SK-N-SH treated with all-trans-retinoic acid at 6 μM for 48 hours (cell line): ENCODE data around the gene CLCNKA.
A peak's percentile ranks its signal among the peaks of the same experiment; 100 is the strongest.

Source experiments
- ATAC-seq: fragments of 200-7000 bp; cut with Tn5 transposase; 3 replicates; pipeline ENCODE4 v1.9.1; 2020; ENCODE audit warnings: mild to moderate bottlenecking, moderate library complexity
- ARNTL ChIP-seq: fragments of 450-650 bp; formaldehyde crosslinking; IDR thresholded peaks from 2 replicates; pipeline ENCODE4 v1.5.0; 2020; ENCODE audit warnings: low read depth, mild to moderate bottlenecking, moderate library complexity, borderline replicate concordance
- CREB5 ChIP-seq: fragments of 250-450 bp; sonication (Bioruptor Pico); IDR thresholded peaks from 2 replicates; pipeline ENCODE4 v1.5.1; 2020; ENCODE audit warnings: low read depth, mild to moderate bottlenecking, moderate library complexity
- CSDC2 ChIP-seq: fragments of 250-450 bp; sonication (Bioruptor Pico); IDR thresholded peaks from 2 replicates; pipeline ENCODE4 v1.5.0; 2020; ENCODE audit warnings: mild to moderate bottlenecking, moderate library complexity
- GLIS3 ChIP-seq: fragments of 250-450 bp; sonication (Bioruptor Pico); IDR thresholded peaks from 2 replicates; pipeline ENCODE4 v1.5.0; 2020; ENCODE audit warnings: mild to moderate bottlenecking, moderate library complexity
- ISL1 ChIP-seq: fragments of 250-450 bp; sonication (Bioruptor Pico); IDR thresholded peaks from 2 replicates; pipeline ENCODE4 v2.1.2; 2022; ENCODE audit warnings: mild to moderate bottlenecking, moderate library complexity
- OSR1 ChIP-seq: fragments of 250-450 bp; sonication (Bioruptor Pico); IDR thresholded peaks from 2 replicates; pipeline ENCODE4 v1.8.0; 2022; ENCODE audit warnings: moderate library complexity, mild to moderate bottlenecking, inconsistent platforms
- SNAI2 ChIP-seq: fragments of 250-450 bp; sonication (Bioruptor Pico); IDR thresholded peaks from 2 replicates; pipeline ENCODE4 v1.5.0; 2020; ENCODE audit warnings: mild to moderate bottlenecking, moderate library complexity
- TCF4 ChIP-seq: fragments of 250-450 bp; sonication (Bioruptor Pico); IDR thresholded peaks from 2 replicates; pipeline ENCODE4 v1.8.0; 2021; ENCODE audit warnings: mild to moderate bottlenecking, moderate library complexity, borderline replicate concordance
- TSHZ2 ChIP-seq: fragments of 250-450 bp; sonication (Bioruptor Pico); IDR thresholded peaks from 2 replicates; pipeline ENCODE4 v1.5.0; 2020; ENCODE audit warnings: mild to moderate bottlenecking, moderate library complexity
- ZC3H10 ChIP-seq: fragments of 250-450 bp; sonication (Bioruptor Pico); IDR thresholded peaks from 2 replicates; pipeline ENCODE4 v1.5.1; 2021; ENCODE audit warnings: mild to moderate bottlenecking, moderate library complexity
- ZFP3 ChIP-seq: fragments of 250-450 bp; sonication (Bioruptor Pico); IDR thresholded peaks from 2 replicates; pipeline ENCODE4 v1.5.0; 2020; ENCODE audit warnings: mild to moderate bottlenecking, moderate library complexity
- ZFP30 ChIP-seq: fragments of 450-650 bp; formaldehyde crosslinking; IDR thresholded peaks from 2 replicates; pipeline ENCODE4 v1.5.0; 2022; ENCODE audit warnings: mild to moderate bottlenecking, moderate library complexity
- ZNF565 ChIP-seq: fragments of 450-650 bp; formaldehyde crosslinking; conservative IDR thresholded peaks from 2 replicates; pipeline ENCODE4 v1.5.0; 2020; ENCODE audit warnings: low read depth, mild to moderate bottlenecking, moderate library complexity

Gene CLCNKA

GRCh38 chr1:16068356-16069270 is 46.8 kb downstream of the CLCNKA start:
- ATAC-seq: peak; percentile 20; the same call in 1 of the 3 replicates
- no peak for TF ChIP-seq GLIS3 (CRISPR knock-in tag)
- no peak for TF ChIP-seq CREB5 (CRISPR knock-in tag)
- TF ChIP-seq, all 23 proteins: peak for 0

GRCh38 chr1:16070640-16071355 is 49.0 kb downstream of the CLCNKA start:
- no peak for ATAC-seq
- TF ChIP-seq GLIS3 (CRISPR knock-in tag) (no peak), SNAI2 (CRISPR knock-in tag) (no peak), ZNF565 (CRISPR knock-in tag) (no peak), ZFP3 (CRISPR knock-in tag) (no peak), TCF4 (CRISPR knock-in tag) (no peak), ZC3H10 (no peak), ZFP30 (CRISPR knock-in tag) (no peak), TSHZ2 (CRISPR knock-in tag) (no peak), ARNTL (CRISPR knock-in tag) (no peak), CREB5 (CRISPR knock-in tag) (no peak)

- no peak for TF ChIP-seq OSR1 (CRISPR knock-in tag)
- ATAC-seq: no peak
Measured at GRCh38 chr1:16071614-16072013, 49.8 kb downstream of the CLCNKA start.

GRCh38 chr1:16072095-16072494 is 50.3 kb downstream of the CLCNKA start:
- no peak for ATAC-seq
- TF ChIP-seq OSR1 (CRISPR knock-in tag) (no peak), ISL1 (CRISPR knock-in tag) (no peak)

- no peak for ATAC-seq
- TF ChIP-seq CSDC2 (CRISPR knock-in tag) (no peak), TSHZ2 (CRISPR knock-in tag) (no peak)
Measured at GRCh38 chr1:16072616-16073484, 51.0 kb downstream of the CLCNKA start.
